ENCODE results near the gene PCDH9.

DNA sequence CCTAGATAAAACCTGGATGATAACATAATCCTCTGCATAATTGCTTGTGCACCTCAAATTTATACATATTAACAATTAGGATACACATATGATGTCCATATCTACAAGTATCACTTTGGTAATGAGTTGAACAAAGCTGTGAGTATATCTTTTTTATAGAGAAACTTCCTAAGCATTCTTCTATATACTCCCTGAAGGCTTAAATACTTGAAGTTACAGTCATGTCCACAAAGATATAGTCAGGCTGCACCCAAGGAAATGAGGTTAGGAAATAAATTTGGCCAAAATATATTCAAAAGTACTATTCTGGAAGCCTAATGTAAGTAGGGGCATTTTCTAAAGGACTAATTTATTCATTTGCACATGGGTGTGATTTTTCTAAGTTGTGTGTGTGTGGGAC lies 761.5 kb downstream of the PCDH9 start:
- TF ChIP-seq, protein P1, sequence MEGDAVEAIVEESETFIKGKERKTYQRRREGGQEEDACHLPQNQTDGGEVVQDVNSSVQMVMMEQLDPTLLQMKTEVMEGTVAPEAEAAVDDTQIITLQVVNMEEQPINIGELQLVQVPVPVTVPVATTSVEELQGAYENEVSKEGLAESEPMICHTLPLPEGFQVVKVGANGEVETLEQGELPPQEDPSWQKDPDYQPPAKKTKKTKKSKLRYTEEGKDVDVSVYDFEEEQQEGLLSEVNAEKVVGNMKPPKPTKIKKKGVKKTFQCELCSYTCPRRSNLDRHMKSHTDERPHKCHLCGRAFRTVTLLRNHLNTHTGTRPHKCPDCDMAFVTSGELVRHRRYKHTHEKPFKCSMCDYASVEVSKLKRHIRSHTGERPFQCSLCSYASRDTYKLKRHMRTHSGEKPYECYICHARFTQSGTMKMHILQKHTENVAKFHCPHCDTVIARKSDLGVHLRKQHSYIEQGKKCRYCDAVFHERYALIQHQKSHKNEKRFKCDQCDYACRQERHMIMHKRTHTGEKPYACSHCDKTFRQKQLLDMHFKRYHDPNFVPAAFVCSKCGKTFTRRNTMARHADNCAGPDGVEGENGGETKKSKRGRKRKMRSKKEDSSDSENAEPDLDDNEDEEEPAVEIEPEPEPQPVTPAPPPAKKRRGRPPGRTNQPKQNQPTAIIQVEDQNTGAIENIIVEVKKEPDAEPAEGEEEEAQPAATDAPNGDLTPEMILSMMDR (conservative IDR thresholded peaks at IDR 0.05; ENCODE audit: low read depth, low read length) = no peak
- TF ChIP-seq EZH2 (IDR thresholded peaks at IDR 0.05; ENCODE audit: borderline replicate concordance, low read depth, low read length, poor library complexity, severe bottlenecking) = no peak

Data from A673 (cell line).